ENCODE measurements around the gene SEMA3D. TPM values are rescaled to one million over a fixed set of nuclear protein-coding genes. Genes with fewer than 3 reads are reported as not detected.

The SEMA3D gene
- total RNA-seq, 1 donor from 2014 or later, result 0.35 TPM

GRCh38 chr7:85054306-85054705 lies 132.6 kb downstream of the SEMA3D start:
- no peak for DNase-seq (ENCODE audit: low read depth)
- TF ChIP-seq CTCF (conservative IDR thresholded peaks at IDR 0.05; ENCODE audit: low read depth, low read length), result no peak
- H3K4me3 ChIP-seq (ENCODE audit: low read depth, low read length), result no peak overlapping the region

- H3K4me3 ChIP-seq (ENCODE audit: low read depth, low read length), result no peak overlapping the region
- no peak for DNase-seq (ENCODE audit: low read depth)
- no peak for TF ChIP-seq CTCF (conservative IDR thresholded peaks at IDR 0.05; ENCODE audit: low read depth, low read length)
Observed at GRCh38 chr7:85052894-85053293, 134.0 kb downstream of the SEMA3D start.

DNA sequence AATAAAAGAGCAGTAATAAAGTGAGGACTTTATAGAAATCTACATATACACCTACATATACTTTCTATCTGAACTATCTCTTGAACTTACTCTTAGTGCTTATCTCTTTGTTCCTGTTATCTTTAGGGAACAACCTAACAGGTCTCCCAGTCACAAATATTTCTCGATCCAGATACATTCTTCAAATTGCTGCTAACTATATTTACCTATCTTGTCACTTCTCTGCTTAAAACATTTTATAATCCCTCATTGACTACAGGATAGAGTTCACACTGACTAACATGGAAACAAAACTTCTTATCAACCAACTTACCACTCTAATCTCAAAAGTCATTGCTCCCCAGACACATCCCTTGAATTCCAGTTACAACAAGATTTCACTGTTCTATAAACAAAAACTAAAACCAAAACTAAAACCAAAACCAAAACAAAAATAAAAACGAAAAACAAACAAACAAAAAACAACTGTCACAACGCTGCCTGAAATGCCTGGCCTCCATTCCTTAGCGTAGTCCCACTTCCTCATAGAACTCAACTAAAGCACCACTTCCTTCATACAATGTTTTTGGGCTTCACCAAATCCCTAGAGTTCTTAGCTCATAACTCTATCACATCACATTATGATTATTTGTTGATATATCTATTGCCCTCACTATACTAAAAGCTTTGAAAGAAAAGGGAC lies 134.7 kb downstream of the SEMA3D start:
- DNase-seq (ENCODE audit: low read depth), result no peak
- H3K4me3 ChIP-seq (ENCODE audit: low read depth, low read length), result no peak overlapping the region
- TF ChIP-seq CTCF (conservative IDR thresholded peaks at IDR 0.05; ENCODE audit: low read depth, low read length), result no peak

- no peak overlapping the region for H3K4me3 ChIP-seq (ENCODE audit: low read depth, low read length)
- DNase-seq (ENCODE audit: low read depth), result no peak
- no peak for TF ChIP-seq CTCF (conservative IDR thresholded peaks at IDR 0.05; ENCODE audit: low read depth, low read length)
Observed at GRCh38 chr7:85046534-85046933, 140.3 kb downstream of the SEMA3D start.

DNA sequence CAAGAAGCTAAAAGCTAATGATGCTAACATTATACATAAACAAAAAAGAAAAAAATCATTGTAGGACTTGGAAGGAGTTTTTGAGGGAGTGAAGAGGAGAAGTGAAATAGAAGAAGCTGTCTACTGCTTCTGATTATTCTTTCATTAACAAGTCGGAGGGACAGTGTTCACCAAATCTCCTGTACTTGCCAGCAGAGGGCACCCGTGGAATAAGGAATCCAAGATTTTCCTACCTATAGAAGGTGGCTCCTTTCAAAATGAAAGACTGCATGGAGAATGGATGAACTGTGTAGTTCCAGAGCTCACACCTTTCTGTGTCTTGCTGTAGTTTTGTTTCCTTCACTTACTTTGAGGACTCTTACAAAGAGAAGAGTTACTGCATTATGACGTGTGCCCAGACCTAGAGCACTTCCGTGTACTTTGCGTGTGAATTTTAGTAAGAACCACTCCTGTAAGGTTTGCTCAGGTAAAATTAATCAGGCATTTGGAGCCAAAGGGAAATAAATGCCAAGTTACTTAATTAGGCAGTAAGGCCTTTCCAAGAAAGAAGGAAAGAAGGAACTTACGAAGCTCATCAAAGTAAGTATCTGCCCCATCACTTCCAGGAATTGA lies 145.1 kb downstream of the SEMA3D start:
- TF ChIP-seq CTCF (conservative IDR thresholded peaks at IDR 0.05; ENCODE audit: low read depth, low read length), result peak; percentile 90
- DNase-seq (ENCODE audit: low read depth), result peak; percentile 19
- H3K4me3 ChIP-seq (ENCODE audit: low read depth, low read length), result no peak overlapping the region

DNA sequence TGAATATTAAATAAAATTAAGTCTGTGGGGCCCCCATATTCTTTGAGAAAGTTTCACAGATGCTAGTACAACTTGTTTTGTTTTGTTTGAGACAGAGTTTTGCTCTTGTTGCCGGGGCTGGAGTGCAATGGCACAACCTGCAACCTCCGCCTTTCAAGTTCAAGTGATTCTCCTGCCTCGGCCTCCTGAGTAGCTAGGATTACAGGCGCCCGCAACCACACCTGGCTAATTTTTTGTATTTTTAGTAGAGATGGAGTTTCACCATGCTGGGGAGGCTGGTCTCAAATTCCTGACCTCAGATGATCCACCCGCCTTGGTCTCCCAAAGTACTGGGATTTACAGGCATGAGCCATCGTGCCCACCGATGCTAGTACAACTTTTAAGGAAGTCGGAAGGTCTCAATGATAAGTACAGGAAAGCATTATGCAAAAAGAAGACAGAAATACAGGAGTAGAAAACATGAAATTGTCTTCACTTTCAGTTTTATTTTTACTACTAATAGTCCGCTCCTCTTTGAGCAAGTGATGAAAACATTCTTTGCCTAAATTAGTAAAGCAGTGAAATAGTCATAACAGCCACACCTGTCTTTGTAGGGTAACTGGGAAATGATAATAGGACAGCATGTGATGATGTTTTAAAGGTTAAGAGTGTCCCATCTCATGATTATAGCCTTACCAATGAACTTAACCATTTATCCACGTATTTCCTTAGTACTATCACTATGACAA lies 147.5 kb downstream of the SEMA3D start:
- no peak for DNase-seq (ENCODE audit: low read depth)
- no peak for TF ChIP-seq CTCF (conservative IDR thresholded peaks at IDR 0.05; ENCODE audit: low read depth, low read length)
- no peak overlapping the region for H3K4me3 ChIP-seq (ENCODE audit: low read depth, low read length)

Data from epithelial cell of proximal tubule (primary cell).